DLD1 (cell line): ENCODE results near the gene GDF7.

Experiments used
- in situ Hi-C: cut with HindIII; loops from 2 replicates; pipeline ENCODE4 v1.10.0; 2017; ENCODE audit warnings: low sequenced_read_pairs

The GDF7 gene

GRCh38 chr2:20642055-20642971 lies 24.6 kb upstream of the GDF7 start:
- in situ Hi-C loops, result no loop called here

GRCh38 chr2:20643060-20643459 lies 23.9 kb upstream of the GDF7 start:
- in situ Hi-C loops, result no loop called here

- in situ Hi-C loops, result no loop called here
Observed at GRCh38 chr2:20643826-20644225, 23.1 kb upstream of the GDF7 start.

GRCh38 chr2:20645301-20645701 lies 21.6 kb upstream of the GDF7 start:
- in situ Hi-C loops, result loop anchor here (5.0 kb wide), 1 partner anchor 243 kb away; no protein-coding TSS in a partner anchor

- in situ Hi-C loops, result loop anchor here (5.0 kb wide), 1 partner anchor 243 kb away; no protein-coding TSS in a partner anchor
Observed at GRCh38 chr2:20645761-20646160, 21.2 kb upstream of the GDF7 start.

GRCh38 chr2:20646446-20646845 lies 20.5 kb upstream of the GDF7 start:
- in situ Hi-C loops, result loop anchor here (5.0 kb wide), 1 partner anchor 244 kb away; no protein-coding TSS in a partner anchor

GRCh38 chr2:20647211-20647610 lies 19.7 kb upstream of the GDF7 start:
- in situ Hi-C loops, result loop anchor here (5.0 kb wide), 1 partner anchor 245 kb away; no protein-coding TSS in a partner anchor

GRCh38 chr2:20647738-20648137 lies 19.2 kb upstream of the GDF7 start:
- in situ Hi-C loops, result loop anchor here (5.0 kb wide), 1 partner anchor 245 kb away; no protein-coding TSS in a partner anchor

- in situ Hi-C loops, result loop anchor here (5.0 kb wide), 1 partner anchor 246 kb away; no protein-coding TSS in a partner anchor
Observed at GRCh38 chr2:20648206-20648605, 18.7 kb upstream of the GDF7 start.

- in situ Hi-C loops, result loop anchor here (5.0 kb wide), 1 partner anchor 247 kb away; no protein-coding TSS in a partner anchor
Observed at GRCh38 chr2:20648831-20649230, 18.1 kb upstream of the GDF7 start.

- in situ Hi-C loops, result loop anchor here (5.0 kb wide), 1 partner anchor 247 kb away; no protein-coding TSS in a partner anchor
Observed at GRCh38 chr2:20649576-20649975, 17.4 kb upstream of the GDF7 start.

- in situ Hi-C loops, result loop anchor here (5.0 kb wide), 1 partner anchor 248 kb away; no protein-coding TSS in a partner anchor
Observed at GRCh38 chr2:20649976-20650375, 17.0 kb upstream of the GDF7 start.

GRCh38 chr2:20650393-20650876 lies 16.5 kb upstream of the GDF7 start:
- in situ Hi-C loops, result no loop called here

- in situ Hi-C loops, result no loop called here
Observed at GRCh38 chr2:20650877-20651730, 15.8 kb upstream of the GDF7 start, which contains the start of gene HS1BP3. Gene HS1BP3, minus strand, starts transcription at chr2:20651098. Its CDS starts 35 bp downstream, at chr2:20651063.

GRCh38 chr2:20651731-20652099 lies 15.2 kb upstream of the GDF7 start:
- in situ Hi-C loops, result no loop called here

GRCh38 chr2:20652141-20652540 lies 14.8 kb upstream of the GDF7 start:
- in situ Hi-C loops, result no loop called here

- in situ Hi-C loops, result no loop called here
Observed at GRCh38 chr2:20652673-20653575, 14.0 kb upstream of the GDF7 start.

- in situ Hi-C loops, result no loop called here
Observed at GRCh38 chr2:20653695-20654534, 13.0 kb upstream of the GDF7 start.

- in situ Hi-C loops, result no loop called here
Observed at GRCh38 chr2:20654535-20654813, 12.5 kb upstream of the GDF7 start.
